HepG2 (cell line): Measurements from ENCODE around the gene TECPR1. TPM values are rescaled to one million over a fixed set of nuclear protein-coding genes. Genes with fewer than 3 reads are reported as not detected.
A peak's percentile ranks its signal among the peaks of the same experiment; 100 is the strongest.

Experiments
- AKAP8 ChIP-seq: sonication (generic); formaldehyde crosslinking; IDR thresholded peaks from 2 replicates; pipeline ENCODE4 v1.5.1; 2020; ENCODE audit warnings: mild to moderate bottlenecking, missing genetic modification reagents
- DMAP1 ChIP-seq: IDR thresholded peaks from 2 replicates; pipeline ENCODE4 v1.6.1; 2016
- FLYWCH1 ChIP-seq: sonication (generic); formaldehyde crosslinking; IDR thresholded peaks from 2 replicates; pipeline ENCODE4 v1.8.1; 2023; ENCODE audit warnings: mild to moderate bottlenecking, missing genetic modification reagents
- FOXM1 ChIP-seq: sonication (generic); formaldehyde crosslinking; IDR thresholded peaks from 2 replicates; pipeline ENCODE4 v1.5.0; 2020; ENCODE audit warnings: missing genetic modification reagents
- GFI1 ChIP-seq: sonication (generic); formaldehyde crosslinking; IDR thresholded peaks from 2 replicates; pipeline ENCODE4 v1.5.0; 2020; ENCODE audit warnings: missing genetic modification reagents, mild to moderate bottlenecking, borderline replicate concordance
- MATR3 ChIP-seq: sonication (generic); formaldehyde crosslinking; IDR thresholded peaks from 2 replicates; pipeline ENCODE4 v1.4.0; 2020; ENCODE audit warnings: missing genetic modification reagents
- PAWR ChIP-seq: sonication (generic); formaldehyde crosslinking; IDR thresholded peaks from 2 replicates; pipeline ENCODE4 v1.4.0; 2020; ENCODE audit warnings: missing genetic modification reagents, mild to moderate bottlenecking, borderline replicate concordance
- PPARG ChIP-seq: conservative IDR thresholded peaks from 2 replicates; pipeline ENCODE4 v1.6.1; 2016; ENCODE audit warnings: missing biosample characterization, missing genetic modification reagents
- PREB ChIP-seq: sonication (generic); formaldehyde crosslinking; IDR thresholded peaks from 2 replicates; pipeline ENCODE4 v1.4.0; 2020; ENCODE audit warnings: missing genetic modification reagents
- RAD51 ChIP-seq: fragments of 450-650 bp; IDR thresholded peaks from 2 replicates; pipeline ENCODE4 v1.6.1; 2016; ENCODE audit warnings: borderline replicate concordance
- SMAD3 ChIP-seq: sonication (generic); formaldehyde crosslinking; IDR thresholded peaks from 2 replicates; pipeline ENCODE4 v1.4.0; 2020; ENCODE audit warnings: missing genetic modification reagents
- TBP ChIP-seq: sonication (generic); formaldehyde crosslinking; IDR thresholded peaks from 2 replicates; pipeline ENCODE4 v1.5.0; 2020; ENCODE audit warnings: missing genetic modification reagents
- ZNF251 ChIP-seq: sonication (generic); formaldehyde crosslinking; IDR thresholded peaks from 2 replicates; pipeline ENCODE4 v1.9.0; 2021; ENCODE audit warnings: mild to moderate bottlenecking, missing genetic modification reagents
- ZNF333 ChIP-seq: sonication (generic); formaldehyde crosslinking; IDR thresholded peaks from 2 replicates; pipeline ENCODE4 v1.4.0; 2020; ENCODE audit warnings: mild to moderate bottlenecking, missing genetic modification reagents, borderline replicate concordance
- ZNF766 ChIP-seq: sonication (generic); formaldehyde crosslinking; IDR thresholded peaks from 2 replicates; pipeline ENCODE4 v1.5.0; 2020; ENCODE audit warnings: missing genetic modification reagents, borderline replicate concordance
- ZSCAN29 ChIP-seq: sonication (generic); formaldehyde crosslinking; conservative IDR thresholded peaks from 2 replicates; pipeline ENCODE4 v1.4.0; 2020; ENCODE audit warnings: mild to moderate bottlenecking, missing genetic modification reagents
- polyA plus RNA-seq, 8 experiments: library from polyadenylated mRNA; depleted of rRNA in 3 of 8; stranded (reverse) in 7 of 8; unstranded in 1 of 8; fragments of >200 nt; fragmentation: Illumina TruSeq in 4 of 8; extraction: Trizol in 4 of 8; gene quantifications; 2 replicates each; pipeline versions ENCODE4 v1.2.1 to v1.2.3, GENCODE V29; 2011 to 2016; ENCODE audit warnings: low read depth in 4 of 8, missing spikeins in 1 of 8, mixed read lengths in 1 of 8; ENCODE audit not compliant: insufficient read depth in 1 of 8
- total RNA-seq, 5 experiments: library from RNA; depleted of rRNA; stranded (reverse); fragments of >200 nt; fragmentation: Illumina TruSeq; extraction: Trizol; gene quantifications; 2 replicates each; pipeline ENCODE4 v1.2.3, GENCODE V29; 2016; ENCODE audit warnings: low read depth in 1 of 5
- TF ChIP-seq, protein P1 (sequence below): sonication (generic); formaldehyde crosslinking; IDR thresholded peaks from 2 replicates; pipeline ENCODE4 v1.4.0; 2020; ENCODE audit warnings: missing genetic modification reagents
- TF ChIP-seq, protein P2 (sequence below): sonication (generic); formaldehyde crosslinking; IDR thresholded peaks from 2 replicates; pipeline ENCODE4 v1.4.0; 2020; ENCODE audit warnings: mild to moderate bottlenecking, missing genetic modification reagents
- TF ChIP-seq, protein P3 (sequence below): sonication (generic); formaldehyde crosslinking; IDR thresholded peaks from 2 replicates; pipeline ENCODE4 v1.4.0; 2020; ENCODE audit warnings: low read depth, mild to moderate bottlenecking, missing genetic modification reagents

TECPR1 gene
- total and polyA plus RNA-seq, 2 of the 13 experiments (the other 11 are each of a cell fraction or from before 2014, with no cell fraction given), result 2.3 to 6.3 TPM

DNA sequence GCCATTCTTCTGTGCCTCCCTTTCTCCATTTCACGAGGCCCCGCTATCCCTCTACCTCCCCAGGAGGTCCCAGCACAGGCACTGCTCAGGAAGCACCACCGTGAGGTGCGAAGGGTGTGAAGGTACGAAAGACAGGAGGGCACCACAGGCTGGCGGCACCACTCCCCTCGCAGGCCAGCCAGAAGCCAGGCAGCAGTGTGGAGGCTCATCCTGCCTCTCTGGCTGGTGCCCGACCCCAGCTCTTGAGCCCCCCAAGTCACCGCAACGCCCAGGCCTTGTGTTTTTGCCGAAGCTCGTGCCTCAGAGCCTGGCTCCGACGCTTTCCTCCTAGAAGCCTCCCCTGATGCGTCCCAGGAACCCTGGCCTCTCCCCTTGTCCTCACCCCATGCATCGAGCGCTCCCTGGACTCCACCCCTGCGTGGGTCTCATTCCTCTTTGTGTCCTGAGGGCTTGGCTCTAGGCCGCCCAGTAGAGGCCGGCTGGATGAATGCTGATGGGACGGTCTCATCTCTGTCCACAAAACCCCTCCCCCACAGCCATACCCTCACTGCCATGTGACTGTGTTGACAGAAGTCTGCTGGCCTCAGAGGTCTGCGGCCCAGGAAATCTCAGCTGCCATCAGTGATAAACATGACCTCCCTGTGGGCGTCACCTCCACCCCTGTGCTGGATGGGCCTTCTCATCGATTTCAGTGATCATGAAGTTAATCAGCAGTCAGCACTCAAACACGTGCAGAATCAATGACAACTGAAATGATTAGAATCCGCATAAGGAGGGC, 48.8 kb upstream of the TECPR1 start (continued):
- TF ChIP-seq MATR3 (CRISPR knock-in tag), result no peak
- TF ChIP-seq, protein P1, sequence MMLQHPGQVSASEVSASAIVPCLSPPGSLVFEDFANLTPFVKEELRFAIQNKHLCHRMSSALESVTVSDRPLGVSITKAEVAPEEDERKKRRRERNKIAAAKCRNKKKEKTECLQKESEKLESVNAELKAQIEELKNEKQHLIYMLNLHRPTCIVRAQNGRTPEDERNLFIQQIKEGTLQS, result no peak
- TF ChIP-seq AKAP8 (CRISPR knock-in tag), result no peak
- no peak for TF ChIP-seq ZNF251
- TF ChIP-seq, protein P2, sequence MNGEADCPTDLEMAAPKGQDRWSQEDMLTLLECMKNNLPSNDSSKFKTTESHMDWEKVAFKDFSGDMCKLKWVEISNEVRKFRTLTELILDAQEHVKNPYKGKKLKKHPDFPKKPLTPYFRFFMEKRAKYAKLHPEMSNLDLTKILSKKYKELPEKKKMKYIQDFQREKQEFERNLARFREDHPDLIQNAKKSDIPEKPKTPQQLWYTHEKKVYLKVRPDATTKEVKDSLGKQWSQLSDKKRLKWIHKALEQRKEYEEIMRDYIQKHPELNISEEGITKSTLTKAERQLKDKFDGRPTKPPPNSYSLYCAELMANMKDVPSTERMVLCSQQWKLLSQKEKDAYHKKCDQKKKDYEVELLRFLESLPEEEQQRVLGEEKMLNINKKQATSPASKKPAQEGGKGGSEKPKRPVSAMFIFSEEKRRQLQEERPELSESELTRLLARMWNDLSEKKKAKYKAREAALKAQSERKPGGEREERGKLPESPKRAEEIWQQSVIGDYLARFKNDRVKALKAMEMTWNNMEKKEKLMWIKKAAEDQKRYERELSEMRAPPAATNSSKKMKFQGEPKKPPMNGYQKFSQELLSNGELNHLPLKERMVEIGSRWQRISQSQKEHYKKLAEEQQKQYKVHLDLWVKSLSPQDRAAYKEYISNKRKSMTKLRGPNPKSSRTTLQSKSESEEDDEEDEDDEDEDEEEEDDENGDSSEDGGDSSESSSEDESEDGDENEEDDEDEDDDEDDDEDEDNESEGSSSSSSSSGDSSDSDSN (CRISPR knock-in tag), result 0 out of 2 replicates have a peak, but pooled peaks have one; percentile 19
- peak; percentile 99 for TF ChIP-seq GFI1 (CRISPR knock-in tag)
- TF ChIP-seq FLYWCH1 (CRISPR knock-in tag), result no peak
- TF ChIP-seq PREB, result no peak
- TF ChIP-seq PAWR, result no peak
- TF ChIP-seq ZSCAN29 (CRISPR knock-in tag), result 0 out of 2 replicates have a peak, but pooled peaks have one; percentile 47
- no peak for TF ChIP-seq TBP (CRISPR knock-in tag)
- TF ChIP-seq ZNF766 (CRISPR knock-in tag), result no peak
- 0 out of 2 replicates have a peak, but pooled peaks have one; percentile 46 for TF ChIP-seq PPARG (CRISPR knock-in tag)
- no peak for TF ChIP-seq ZNF333 (CRISPR knock-in tag)
- no peak for TF ChIP-seq FOXM1 (CRISPR knock-in tag)
- TF ChIP-seq RAD51, result no peak
- no peak for TF ChIP-seq DMAP1
- TF ChIP-seq, protein P3, sequence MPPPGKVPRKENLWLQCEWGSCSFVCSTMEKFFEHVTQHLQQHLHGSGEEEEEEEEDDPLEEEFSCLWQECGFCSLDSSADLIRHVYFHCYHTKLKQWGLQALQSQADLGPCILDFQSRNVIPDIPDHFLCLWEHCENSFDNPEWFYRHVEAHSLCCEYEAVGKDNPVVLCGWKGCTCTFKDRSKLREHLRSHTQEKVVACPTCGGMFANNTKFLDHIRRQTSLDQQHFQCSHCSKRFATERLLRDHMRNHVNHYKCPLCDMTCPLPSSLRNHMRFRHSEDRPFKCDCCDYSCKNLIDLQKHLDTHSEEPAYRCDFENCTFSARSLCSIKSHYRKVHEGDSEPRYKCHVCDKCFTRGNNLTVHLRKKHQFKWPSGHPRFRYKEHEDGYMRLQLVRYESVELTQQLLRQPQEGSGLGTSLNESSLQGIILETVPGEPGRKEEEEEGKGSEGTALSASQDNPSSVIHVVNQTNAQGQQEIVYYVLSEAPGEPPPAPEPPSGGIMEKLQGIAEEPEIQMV (CRISPR knock-in tag), result no peak
- TF ChIP-seq SMAD3, result peak; percentile 84; the same call in 1 of the 2 replicates
